Hepatocyte (in vitro differentiated cells): ENCODE results near the gene FRRS1L. TPM values are rescaled to one million over a fixed set of nuclear protein-coding genes. Genes with fewer than 3 reads are reported as not detected.

Experiments
- DNase-seq: peaks from one replicate; pipeline ENCODE4 v3.0.0-alpha.2; 2016; ENCODE audit warnings: low spot score
- H2AFZ ChIP-seq: fragments of 200-600 bp; sonication (generic); 2 replicates; pipeline ENCODE4 v1.6.0; 2016; ENCODE audit warnings: antibody characterized with exemption, mild to moderate bottlenecking
- H3K27ac ChIP-seq: fragments of 200-600 bp; sonication (generic); 2 replicates; pipeline ENCODE4 v1.5.1; 2016; ENCODE audit warnings: mild to moderate bottlenecking
- H3K27me3 ChIP-seq: fragments of 200-600 bp; sonication (generic); 2 replicates; pipeline ENCODE4 v1.6.1; 2016
- H3K36me3 ChIP-seq: fragments of 200-600 bp; sonication (generic); replicated peaks from 2 replicates; pipeline ENCODE4 v1.5.1; 2016; ENCODE audit warnings: low read depth; ENCODE audit not compliant: insufficient read depth
- H3K4me1 ChIP-seq: fragments of 200-600 bp; sonication (generic); 2 replicates; pipeline ENCODE4 v1.5.1; 2016; ENCODE audit warnings: mild to moderate bottlenecking, moderate library complexity; ENCODE audit not compliant: insufficient read depth
- H3K4me2 ChIP-seq: fragments of 200-600 bp; sonication (generic); 2 replicates; pipeline ENCODE4 v1.6.0; 2016
- H3K4me3 ChIP-seq: fragments of 200-600 bp; sonication (generic); 2 replicates; pipeline ENCODE4 v1.5.1; 2016; ENCODE audit warnings: mild to moderate bottlenecking
- H3K79me2 ChIP-seq: fragments of 200-600 bp; sonication (generic); 2 replicates; pipeline ENCODE4 v1.6.0; 2017; ENCODE audit warnings: mild to moderate bottlenecking
- H3K9me2 ChIP-seq: fragments of 200-600 bp; sonication (generic); replicated peaks from 2 replicates; pipeline ENCODE4 v1.6.0; 2017; ENCODE audit warnings: mild to moderate bottlenecking; ENCODE audit not compliant: insufficient read depth
- H3K9me3 ChIP-seq: fragments of 200-600 bp; sonication (generic); 2 replicates; pipeline ENCODE4 v1.5.1; 2016; ENCODE audit warnings: low read depth, mild to moderate bottlenecking
- H4K20me1 ChIP-seq: fragments of 200-600 bp; sonication (generic); 2 replicates; pipeline ENCODE4 v1.6.0; 2016; ENCODE audit warnings: mild to moderate bottlenecking; ENCODE audit not compliant: insufficient read depth, poor library complexity, severe bottlenecking
- CTCF ChIP-seq: fragments of 200-600 bp; sonication (generic); IDR thresholded peaks from 2 replicates; pipeline ENCODE4 v1.5.1; 2016; ENCODE audit warnings: antibody characterized with exemption, mild to moderate bottlenecking; ENCODE audit not compliant: poor library complexity
- EZH2 ChIP-seq: fragments of 200-600 bp; sonication (generic); IDR thresholded peaks from 2 replicates; pipeline ENCODE4 v1.6.1; 2016; ENCODE audit warnings: antibody characterized with exemption, mild to moderate bottlenecking, borderline replicate concordance
- EZH2phosphoT487 ChIP-seq: fragments of 200-600 bp; sonication (generic); IDR thresholded peaks from one replicate; pipeline ENCODE4 v1.6.1; 2018; ENCODE audit warnings: antibody characterized with exemption, mild to moderate bottlenecking, low read depth, moderate library complexity; ENCODE audit not compliant: unreplicated experiment, severe bottlenecking
- WGBS: methylation state at CpG from one replicate; pipeline ENCODE4 v1.1.6; 2016; ENCODE audit warnings: low lambda C conversion rate; ENCODE audit errors: missing lambda C conversion rate; 5-methylcytosine and 5-hydroxymethylcytosine counted together
- polyA plus RNA-seq: library from polyadenylated mRNA; unstranded; fragments of >200 nt; fragmentation: Nextera tagmentation; extraction: Ambion mirVana; gene quantifications from 2 replicates; pipeline ENCODE4 v1.2.1, GENCODE V29; 2016
- small RNA-seq: library from RNA; depleted of rRNA; stranded (forward); fragments of <200 nt; gene quantifications from one replicate; pipeline ENCODE3, GENCODE V24; 2014
- total RNA-seq: library from RNA; depleted of rRNA; stranded (reverse); fragments of >200 nt; gene quantifications from 2 replicates; pipeline ENCODE4 v1.2.3, GENCODE V29; 2014

FRRS1L gene
- total and polyA plus RNA-seq, 2 experiments from 2014 or later, result 2.6 to 4.4 TPM

- no peak overlapping the region for H2AFZ ChIP-seq
- WGBS, result 34% methylated on average over 2 of the region's 2 CpGs
- no peaks in the 10 kb centered on the region for H3K9me2 ChIP-seq
- H3K36me3 ChIP-seq, result no peaks in the 10 kb centered on the region
- no peak overlapping the region for H3K27ac ChIP-seq
- H3K4me3 ChIP-seq, result no peak overlapping the region
- peaks cover 4% of the 10 kb centered on the region for H4K20me1 ChIP-seq
- peaks cover 31% of the 10 kb centered on the region for H3K79me2 ChIP-seq
- DNase-seq, result no peak
- TF ChIP-seq EZH2 (no peak), EZH2phosphoT487 (no peak), CTCF (no peak)
- H3K27me3 ChIP-seq, result no peaks in the 10 kb centered on the region
- peak overlapping the region; percentile 41 for H3K4me2 ChIP-seq
- no peaks in the 10 kb centered on the region for H3K9me3 ChIP-seq
- H3K4me1 ChIP-seq, result peaks cover 3% of the 10 kb centered on the region
Observed at GRCh38 chr9:109082091-109082620, 84.9 kb downstream of the FRRS1L start.

Small RNA genes within 50 kb of the gene (small RNA-seq; reads per million reads assigned to genes)
- gene RNU6-984P, result not detected

Other genes starting within 250 kb of the FRRS1L start
- 49.7 and 68.6 TPM in 2 replicates for gene ELP1, start 233.1 kb downstream of the FRRS1L start, total RNA-seq
- gene ELP1, start 233.1 kb downstream of the FRRS1L start, polyA plus RNA-seq, result 20.9 and 34.8 TPM in 2 replicates
- 13.7 and 16.4 TPM in 2 replicates for gene ABITRAM, start 232.8 kb downstream of the FRRS1L start, total RNA-seq
- 19.7 and 24.4 TPM in 2 replicates for gene ABITRAM, start 232.8 kb downstream of the FRRS1L start, polyA plus RNA-seq
- gene CTNNAL1, start 153.8 kb downstream of the FRRS1L start, total RNA-seq, result 46.3 and 54.5 TPM in 2 replicates
- gene CTNNAL1, start 153.8 kb downstream of the FRRS1L start, polyA plus RNA-seq, result 57.4 and 64.1 TPM in 2 replicates
- gene TMEM245, start 47.3 kb downstream of the FRRS1L start, total RNA-seq, result 101 and 122 TPM in 2 replicates
- gene TMEM245, start 47.3 kb downstream of the FRRS1L start, polyA plus RNA-seq, result 54.9 and 63.5 TPM in 2 replicates
- 20.6 and 23.1 TPM in 2 replicates for gene EPB41L4B, start 153.8 kb upstream of the FRRS1L start, total RNA-seq
- 11.1 and 12.2 TPM in 2 replicates for gene EPB41L4B, start 153.8 kb upstream of the FRRS1L start, polyA plus RNA-seq